ENCODE measurements around the gene SLC6A20.

The SLC6A20 gene

DNA sequence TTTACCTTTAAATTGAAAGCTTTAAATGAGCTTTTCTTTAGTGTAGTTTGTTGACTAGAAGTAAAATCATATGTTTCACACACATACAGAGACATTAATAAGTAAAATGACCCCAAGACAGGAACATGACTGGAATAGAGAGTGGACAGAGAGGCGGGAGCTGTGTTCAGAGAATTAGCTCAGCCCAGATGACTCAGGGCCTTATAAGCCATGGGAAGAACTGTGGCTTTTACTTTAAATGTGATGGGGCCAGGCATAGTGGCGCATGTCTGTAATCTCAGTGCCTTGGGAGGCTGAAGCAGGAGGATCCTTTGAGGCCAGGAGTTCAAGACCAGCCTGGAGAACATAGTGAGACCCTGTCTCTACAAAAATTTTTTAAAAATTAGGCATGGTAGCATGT lies 80.4 kb downstream of the SLC6A20 start:
- no peak for DNase-seq

DNA sequence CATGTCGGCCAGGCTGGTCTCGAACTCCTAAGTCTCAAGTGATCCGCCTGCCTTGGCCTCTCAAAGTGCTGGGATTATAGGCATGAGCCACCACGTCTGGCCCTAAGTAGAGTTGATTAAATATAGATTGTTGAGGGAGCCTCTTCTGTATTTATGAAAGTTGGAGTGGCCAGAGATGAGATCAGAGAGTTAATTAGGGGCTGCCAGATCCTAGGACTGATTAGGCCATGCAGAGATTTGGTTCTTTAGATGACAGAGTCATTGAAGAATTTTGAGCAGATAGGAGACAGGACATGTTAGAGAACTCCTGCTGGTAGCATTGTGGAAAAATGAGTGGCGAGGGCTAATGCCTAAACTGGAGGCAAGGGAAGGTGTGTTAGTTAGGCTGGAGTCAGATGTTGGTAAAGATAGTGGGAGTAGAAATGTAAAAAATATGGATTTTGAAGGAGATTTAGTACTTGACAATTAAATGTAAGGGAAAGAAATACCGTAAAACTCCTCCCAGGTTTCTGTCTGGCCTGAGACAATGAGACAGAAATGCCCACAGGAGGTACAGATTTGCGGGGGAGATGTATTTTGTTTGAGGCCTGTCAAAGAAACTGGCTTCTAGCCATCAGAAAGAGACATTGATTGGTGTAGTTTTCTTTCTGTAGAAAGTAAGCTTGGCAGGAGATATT lies 83.8 kb downstream of the SLC6A20 start:
- DNase-seq: no peak

DNA sequence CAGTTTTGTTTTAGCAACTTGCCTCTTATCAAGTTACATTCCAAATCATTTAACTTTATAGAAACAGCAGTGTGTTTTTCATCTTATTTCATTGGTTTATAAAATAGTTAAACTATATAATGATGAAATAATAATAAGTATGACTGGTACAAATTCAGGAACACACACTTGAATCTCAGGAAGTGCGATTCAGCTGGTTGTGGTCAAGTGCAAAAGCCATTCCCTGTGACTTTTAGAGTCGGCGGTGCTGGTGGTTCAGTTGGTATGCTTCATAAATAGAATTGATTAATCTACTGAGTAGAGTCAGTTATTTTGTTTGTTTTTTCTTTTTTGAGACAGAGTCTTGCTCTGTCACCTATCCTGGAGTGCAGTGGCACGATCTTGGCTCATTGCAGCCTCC lies 84.4 kb downstream of the SLC6A20 start:
- DNase-seq: no peak

DNA sequence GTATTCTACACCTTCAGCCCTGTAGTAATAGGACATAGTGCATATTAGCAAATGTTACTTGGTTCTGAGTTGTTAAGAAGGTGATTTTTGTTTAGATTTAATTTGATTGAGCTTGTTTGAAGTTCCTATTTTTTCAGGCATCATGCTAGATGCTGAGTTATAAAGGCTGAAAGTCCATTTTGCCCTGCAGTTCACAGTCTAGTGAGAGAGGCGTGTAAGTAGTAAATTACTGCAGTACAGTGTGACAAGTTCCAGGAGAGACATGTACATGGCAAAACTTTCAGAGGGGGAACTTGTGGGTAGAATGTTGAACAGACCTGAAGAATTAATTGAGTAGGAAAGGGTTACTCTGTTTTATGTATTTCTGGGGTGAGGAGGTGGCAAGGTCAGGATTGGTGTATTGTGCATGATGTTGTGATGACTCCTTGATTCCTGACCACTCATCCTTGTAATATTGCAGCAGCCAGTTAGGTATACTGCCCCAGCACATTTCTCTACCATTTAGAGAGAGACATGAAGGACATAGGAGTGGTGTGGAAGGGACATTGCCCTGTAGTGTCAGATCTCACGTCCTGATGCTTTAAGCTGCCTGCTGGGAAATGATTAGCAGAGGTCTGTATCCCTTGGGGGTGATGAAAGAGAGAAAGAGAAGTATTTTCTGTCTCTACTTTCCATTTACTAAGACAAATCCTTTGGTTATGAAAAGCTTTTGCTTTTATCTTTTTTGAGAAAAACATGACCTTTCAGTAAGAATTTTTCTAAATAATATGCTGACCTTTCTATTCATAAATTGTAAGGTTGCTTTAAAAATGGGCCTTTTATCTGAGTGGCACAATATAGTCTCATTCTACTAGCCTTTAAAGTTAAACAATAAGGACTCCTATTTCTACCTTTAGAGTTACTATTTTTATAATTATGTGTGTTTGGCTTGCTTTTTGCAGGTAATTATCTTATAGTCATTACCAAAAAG lies 90.2 kb downstream of the SLC6A20 start:
- DNase-seq: no peak
